GM18517 (cell line): ENCODE data around the gene SDC1.

Source experiments
- ATAC-seq: cut with Tn5 transposase; IDR thresholded peaks from one replicate; pipeline ENCODE4 v1.9.1; 2021; ENCODE audit warnings: mild to moderate bottlenecking, moderate library complexity; ENCODE audit not compliant: unreplicated experiment

The SDC1 gene

DNA sequence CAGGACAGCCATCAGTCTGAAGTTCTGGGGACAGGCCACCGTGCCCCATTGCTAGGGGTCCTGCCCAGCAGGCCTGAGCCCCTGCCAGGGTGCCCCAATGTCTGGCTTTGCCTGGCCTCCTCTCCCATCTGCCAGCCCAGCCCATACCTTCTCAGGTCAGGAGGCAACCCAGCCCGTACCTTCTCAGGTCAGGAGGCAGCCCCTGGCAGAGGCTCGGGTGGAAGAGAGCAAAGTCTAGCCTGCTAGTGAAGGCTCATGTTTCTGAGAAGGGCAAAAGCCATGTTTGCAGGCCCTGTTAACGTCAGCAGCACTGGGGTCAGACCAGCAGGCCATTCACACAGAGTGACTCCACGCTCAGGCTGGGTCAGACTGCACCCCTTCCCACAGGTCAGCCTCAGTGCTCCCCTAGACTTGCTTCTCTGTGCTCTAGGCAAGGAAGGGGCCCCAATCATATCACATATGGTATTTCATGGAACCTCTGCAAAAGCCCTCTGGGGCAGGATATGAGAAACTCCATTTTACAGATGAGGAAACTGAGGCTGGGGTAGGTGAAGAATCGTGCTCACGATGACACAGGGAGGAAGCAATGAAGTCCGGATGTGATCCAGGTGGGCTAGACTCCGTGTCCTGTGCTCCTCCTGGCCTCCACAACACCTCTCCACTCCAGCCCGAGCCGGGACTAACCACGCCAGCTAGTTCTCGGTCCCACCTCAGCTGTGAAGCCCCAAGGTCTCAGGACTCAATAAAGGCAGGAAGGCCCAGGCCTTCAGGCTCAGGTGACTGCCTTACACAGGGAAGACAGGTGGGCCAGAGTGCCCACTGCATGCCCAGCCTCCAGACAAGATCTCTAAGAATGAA lies 9.5 kb downstream of the SDC1 start:
- no peak for ATAC-seq

DNA sequence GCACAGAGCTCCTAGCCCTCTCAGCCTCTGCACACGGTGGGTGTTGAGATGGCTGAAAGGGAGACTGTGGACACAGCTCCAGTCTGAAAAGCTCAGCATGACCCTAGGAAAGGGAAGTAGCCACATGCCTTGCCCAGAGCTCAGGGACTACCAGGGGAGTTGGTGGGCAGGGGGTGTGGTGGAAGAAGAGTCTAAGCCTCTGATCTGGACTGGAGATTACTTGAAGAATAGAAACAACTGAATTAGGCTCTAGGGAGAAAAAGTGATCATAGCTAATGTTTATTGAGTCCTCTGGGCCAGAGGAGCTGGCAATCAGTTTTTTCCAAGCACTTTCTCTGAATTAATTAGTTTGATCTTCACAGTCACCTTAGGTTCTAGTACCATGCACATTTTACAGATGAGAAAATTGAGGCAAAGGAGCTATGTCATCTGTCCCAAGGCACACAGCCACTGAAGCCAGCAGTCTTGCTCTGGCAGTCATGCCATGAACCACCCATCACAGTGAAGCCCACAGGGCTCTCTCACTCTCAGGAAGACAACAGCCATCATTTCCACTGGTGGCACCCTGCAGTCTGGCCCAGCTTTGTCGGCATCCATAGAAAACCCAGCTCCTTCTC lies 10.3 kb downstream of the SDC1 start:
- no peak for ATAC-seq

DNA sequence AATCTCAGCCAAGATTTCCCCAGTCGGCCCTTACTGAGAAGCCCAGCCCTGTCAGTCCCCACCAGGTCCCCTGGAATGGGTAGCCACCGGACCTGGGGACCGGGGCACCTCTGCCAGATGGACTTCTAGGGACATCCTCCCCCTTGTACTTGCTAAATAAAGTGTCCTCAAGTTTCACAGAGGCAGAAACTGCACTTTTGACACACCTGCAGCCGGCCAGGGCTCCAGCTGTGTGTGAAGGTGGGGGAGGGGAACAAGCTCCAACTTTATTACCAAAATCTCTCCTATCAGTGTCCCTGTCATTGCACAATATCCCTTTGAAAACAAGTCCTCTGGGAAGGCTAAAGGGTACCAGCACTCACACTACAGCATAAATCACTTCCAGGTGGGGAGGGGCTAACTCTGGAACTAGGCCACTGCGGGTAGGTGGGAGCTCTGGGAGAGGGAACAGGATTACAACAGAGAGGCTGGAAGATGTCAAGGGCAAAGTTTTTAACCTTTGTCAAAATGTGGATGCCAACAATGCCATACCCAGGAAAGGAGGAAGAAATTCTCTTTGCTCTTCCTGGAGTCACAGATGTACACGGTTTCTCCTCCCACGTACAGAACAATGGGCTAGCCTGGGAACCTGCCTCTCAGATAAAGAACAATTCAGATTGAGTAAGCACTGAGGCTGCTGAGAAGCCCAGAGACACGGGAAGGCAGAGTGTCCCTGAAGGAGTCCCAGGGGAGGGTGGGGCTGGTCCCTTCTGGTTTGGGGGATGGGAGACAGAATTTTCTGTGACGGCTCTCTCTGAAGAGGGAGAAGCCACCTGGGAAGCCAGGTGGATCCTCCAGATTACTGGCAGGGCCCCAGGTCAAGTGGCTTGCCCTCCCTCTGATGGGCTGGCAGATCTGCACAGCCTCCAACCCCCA lies 11.0 kb downstream of the SDC1 start:
- ATAC-seq = peak; percentile 44

DNA sequence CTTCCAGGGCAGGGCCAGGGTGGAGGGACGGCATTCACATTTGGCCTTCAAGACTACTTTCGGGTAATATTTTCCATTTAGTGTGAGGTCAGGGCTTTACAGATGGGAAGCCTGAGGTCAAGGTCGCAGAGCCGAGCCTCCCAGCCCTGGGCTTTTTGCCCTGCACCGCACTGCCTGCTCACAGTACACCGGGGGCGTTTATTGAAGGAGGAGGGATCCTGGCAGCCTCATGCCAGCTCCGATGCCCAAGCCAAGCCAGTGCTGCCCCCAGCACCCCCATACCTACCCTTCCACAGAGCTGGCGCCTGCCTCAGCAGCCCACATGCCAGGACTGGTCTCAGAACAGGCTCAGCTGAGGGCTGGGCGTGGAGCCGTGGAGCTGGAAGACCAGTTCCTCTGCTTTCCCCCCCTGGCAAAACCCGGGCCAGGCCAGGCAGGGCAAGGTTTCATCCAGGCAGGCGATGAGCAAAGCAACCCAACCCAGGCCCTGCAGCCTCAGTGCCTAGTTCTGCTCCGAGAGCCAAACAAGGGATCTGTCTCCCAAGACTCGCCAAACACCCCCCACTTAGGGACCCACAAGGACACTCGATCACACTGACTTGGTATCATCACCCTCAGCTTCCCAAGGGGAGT lies 11.9 kb downstream of the SDC1 start:
- no peak for ATAC-seq

DNA sequence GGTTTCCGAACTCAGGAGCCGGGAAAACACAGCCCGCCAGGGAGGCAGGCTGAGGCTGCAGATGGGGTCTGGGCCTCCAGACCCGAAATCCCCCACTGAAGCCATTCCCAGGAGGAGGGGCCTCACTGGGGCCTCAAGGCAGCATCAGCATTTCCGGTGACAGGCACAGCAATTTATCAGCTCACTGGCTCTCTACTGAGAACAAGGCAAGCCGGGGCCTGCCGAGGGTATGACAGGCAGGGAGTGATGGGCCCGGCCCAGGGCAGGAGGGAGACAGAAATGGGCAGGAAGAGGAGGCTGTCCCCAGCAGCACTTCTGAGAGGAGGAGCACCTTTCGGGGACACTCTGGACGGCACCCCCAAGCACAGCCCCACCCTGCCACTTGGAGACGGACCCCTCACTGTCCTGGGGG lies 12.5 kb downstream of the SDC1 start:
- no peak for ATAC-seq

DNA sequence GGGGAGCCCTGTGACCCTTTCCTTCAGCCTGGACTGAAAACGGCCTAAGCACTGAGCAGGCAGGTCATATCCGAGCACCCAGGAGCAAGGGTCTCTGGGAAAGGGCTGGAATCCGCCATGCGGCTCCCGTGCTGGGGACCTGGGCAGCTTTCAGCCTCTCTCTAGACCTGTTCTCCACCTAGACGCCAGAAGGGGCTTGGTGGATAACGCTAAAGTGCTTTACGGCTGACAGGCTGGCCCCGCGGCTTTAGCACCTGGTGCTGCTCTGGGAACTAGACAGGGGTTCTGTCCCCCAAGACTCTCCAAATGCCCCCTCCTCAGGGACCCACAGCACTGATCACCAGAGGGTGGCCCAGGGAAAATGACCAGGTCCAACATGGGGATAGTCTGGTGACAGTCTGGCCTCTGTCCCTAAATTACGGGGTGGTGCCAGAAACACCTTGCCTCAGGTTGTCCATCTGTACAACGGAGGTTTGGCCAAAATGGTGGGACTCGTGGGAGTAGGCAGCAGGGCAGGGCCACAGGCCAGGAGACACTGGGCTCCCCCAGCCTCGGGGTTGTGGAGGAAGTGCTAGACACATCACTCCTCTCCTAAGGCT lies 13.0 kb downstream of the SDC1 start:
- ATAC-seq = no peak

DNA sequence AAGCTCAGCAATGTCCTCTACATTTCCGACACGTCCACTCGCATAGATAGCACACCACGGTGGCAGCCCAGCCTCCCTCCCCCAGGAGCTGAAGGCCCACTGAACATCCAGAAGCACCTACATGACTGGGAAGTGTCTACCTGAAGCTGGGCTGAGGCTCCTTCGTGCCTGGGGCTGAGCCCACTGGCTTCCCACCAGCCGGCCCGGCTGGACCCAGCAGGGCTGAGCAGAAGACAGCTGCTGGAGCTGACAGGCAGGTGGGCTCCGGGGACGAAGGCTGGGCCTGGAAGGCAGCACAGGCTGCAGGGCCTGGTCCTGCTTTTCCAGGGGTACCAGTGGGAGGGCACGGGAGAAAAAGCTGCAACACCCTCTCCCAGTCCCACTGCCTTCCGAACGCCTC lies 13.5 kb downstream of the SDC1 start:
- no peak for ATAC-seq

DNA sequence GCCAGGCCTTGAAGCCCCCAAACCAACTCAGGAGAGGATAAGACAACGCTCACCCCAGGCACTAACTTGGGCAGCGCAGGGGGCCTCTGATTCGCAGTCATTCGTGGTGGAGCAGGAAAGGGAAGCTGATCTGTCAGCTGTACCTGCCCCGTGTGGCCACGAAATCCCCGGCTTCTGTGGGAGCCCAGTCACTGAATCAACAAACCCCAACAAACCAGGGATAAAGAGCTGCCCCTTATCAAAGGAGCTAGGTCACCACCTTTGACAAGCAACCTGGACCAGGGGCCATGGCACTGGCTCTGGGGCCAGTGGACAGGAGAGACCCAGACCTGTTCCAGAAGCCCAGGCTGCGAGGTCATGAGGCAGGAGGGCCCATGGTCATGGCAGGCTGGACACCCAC lies 14.5 kb downstream of the SDC1 start:
- no peak for ATAC-seq

DNA sequence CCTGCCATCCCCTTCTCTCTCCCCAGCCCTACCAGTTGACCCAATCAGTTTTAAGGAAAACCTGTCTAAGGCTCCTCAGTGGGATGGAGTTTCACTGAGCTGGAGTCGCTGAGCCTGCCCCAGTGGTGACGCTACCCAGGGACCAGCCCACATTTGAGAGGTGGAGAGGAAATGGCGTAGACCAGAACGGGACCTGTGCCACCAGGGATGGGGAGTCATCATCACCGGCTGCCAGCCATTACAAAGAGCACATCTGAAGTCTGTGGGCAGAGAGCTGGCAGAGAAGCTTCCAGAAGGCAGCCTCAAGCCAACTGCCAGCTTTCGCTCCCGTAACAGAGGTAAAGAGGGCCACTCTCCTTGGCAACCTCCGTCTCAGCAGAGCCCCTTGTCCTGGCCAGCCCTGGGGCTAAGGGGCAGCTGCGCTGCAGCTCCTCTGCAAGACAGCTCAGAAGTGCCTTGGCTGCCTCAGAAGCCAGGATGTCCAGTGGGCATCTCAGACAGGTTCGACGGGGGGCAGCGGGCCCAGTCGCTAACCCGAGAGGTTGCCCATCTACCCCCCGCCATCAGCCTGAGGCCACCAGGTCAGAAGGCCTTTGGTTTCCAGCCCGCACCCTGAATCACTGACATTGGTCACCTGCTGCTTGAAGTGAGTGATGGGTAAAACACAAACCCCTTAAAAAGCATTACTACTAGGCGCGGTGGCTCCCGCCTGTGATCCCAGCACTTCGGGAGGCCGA lies 15.4 kb downstream of the SDC1 start:
- ATAC-seq = no peak

DNA sequence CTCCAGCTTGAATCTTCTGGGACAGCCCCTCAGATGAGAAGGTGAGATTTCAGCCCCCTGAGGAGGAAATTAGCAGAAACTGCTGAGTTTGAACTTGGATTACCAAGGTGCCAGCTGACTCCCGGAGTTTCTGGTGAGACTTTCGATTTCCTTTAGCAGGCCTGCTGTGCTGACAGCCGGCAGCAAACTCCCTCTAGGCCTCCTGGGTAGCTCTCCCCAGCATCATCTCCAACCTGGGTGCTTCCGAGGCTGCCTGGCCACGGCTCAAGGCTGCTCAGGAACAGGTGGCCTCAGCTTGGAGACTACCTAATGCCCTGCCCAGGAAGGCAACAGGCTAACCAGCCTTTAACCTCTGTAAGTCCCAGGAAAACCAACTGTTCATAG lies 16.5 kb downstream of the SDC1 start:
- no peak for ATAC-seq

DNA sequence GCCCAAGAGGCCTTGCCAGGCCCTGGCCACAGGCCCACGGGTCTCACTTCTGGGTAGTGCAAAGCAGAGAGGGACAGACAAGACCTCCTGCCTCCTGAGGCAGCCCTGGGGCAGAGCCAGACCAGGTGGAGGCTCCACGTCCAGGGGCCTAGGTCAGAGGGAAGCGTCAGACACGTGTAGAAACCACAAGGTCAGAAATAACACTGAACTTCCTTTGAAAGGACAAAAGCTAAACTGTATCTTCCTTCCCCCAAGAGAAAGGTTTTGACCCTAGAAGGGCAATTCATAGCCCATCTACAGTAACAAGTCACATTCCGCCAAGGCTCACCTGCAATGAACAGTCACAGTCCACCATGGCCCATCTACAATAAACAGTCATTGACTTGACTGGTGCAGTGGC lies 17.9 kb downstream of the SDC1 start:
- ATAC-seq = peak; percentile 71

DNA sequence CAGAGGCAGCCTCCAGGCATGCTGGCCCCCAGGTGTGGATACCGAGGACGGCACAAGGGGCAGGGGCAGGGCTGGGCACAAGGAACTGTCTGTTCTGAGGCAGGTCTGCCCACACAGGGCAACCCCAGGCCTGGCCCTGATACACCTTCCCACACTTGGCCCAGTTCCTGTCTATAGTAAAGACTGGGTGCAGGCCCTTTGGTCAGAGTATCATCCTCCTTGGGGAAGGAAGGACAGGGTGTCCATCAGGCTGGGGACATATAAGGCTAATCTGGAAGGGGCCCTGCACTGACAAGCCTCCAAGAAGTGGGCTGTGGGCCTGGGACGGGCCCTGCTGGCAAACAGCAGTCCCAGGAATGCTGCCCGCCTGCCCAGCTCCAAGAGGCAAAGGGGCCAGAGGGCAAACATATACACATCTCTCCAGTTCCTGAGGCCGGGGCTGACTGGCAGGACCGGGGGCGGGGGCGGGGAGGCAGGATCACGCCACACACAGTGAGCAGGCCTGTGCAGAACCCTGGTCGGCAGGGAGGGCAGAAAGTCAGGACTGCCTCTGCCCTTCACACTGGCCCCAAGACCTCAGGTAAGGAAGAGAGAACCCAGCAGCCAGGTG lies 18.9 kb downstream of the SDC1 start:
- ATAC-seq = no peak

DNA sequence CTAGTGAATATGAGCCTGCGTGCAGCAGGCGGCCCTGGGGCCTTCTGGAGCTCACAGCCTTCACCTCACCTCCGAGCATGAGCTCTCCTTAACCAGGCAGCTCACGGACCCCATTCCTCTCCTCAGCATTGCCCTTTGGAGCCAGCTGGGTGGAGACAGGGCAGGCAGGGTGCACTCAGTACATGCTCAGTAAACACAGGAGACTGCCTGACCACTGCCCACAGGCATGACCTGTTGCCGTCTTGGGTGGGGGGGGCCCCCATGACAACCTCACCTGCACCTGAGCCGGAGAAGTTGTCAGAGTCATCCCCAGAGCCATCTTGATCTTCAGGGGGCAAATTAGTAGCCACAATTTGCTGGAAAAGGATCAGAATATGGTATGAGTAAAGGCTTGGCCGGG lies 19.9 kb downstream of the SDC1 start:
- ATAC-seq = no peak

DNA sequence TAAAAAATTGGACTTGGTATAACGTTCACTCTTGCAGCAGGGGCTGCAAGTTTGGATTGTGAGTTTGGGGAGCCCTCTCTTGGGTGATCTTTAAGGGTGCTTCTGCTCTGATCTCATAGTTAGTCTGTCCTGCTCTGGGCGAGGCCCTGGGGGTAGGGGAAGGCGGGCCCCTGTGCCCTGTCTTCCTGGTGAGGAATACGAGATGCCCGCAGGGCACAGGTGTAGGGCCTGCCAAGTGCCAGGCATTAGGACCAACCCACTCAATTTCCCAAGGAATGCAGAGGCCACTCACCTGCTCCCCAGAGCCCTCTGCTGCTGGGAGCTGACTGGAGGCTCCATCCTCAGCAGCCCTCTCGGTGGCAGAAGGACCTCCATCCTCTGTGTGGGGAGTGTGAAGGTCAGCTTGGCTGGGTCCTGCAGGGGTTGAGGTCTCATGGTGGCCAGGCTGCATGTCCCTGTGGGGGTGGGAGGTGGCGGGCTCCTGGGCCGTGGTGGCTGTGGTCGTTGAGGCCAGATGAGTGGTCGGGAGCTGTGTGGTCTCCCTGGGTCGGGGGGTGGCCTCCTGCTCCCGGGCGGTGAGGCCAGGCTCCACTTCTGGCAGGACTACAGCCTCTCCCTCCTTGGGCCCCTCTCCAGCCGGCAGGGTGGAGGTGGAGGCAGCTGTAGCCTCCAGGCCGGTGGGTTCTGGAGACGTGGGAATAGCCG lies 21.3 kb downstream of the SDC1 start:
- ATAC-seq = no peak

DNA sequence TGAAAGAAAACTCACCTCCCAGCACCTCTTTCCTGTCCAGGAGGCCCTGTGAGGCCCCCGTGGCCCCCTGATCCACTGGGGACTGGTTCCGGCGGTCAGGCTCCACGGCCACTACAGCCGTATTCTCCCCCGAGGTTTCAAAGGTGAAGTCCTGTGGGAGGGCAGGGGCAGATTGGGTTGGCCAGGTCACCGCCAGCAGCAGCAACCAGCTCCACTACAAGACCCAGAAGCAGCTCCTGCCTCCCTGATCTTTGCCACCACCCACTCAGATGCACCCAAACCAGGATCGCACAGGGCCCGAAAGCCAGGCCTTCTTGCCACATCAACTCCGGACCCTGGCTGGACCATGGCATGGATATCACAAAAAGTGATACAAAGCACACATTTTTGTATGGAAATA lies 21.9 kb downstream of the SDC1 start:
- no peak for ATAC-seq

DNA sequence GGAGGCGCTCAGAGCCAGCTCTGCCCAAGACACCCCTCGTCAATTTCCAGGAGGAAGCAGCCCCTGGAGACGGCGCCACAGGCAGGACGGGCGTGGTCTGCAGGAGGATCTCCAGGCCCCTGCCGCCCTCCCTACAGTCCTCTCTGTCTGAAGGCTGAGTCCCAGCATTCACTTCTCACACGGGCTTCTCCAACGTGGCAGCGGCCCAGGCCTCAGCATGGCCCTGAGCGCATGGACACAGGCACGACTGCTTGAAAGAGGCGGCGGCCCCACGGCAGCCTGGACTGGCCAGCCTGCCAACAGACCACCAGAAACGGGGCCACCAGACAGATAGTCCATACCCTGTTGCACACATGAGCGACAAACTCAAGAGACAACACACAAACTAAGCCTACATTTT lies 23.3 kb downstream of the SDC1 start:
- ATAC-seq = no peak

DNA sequence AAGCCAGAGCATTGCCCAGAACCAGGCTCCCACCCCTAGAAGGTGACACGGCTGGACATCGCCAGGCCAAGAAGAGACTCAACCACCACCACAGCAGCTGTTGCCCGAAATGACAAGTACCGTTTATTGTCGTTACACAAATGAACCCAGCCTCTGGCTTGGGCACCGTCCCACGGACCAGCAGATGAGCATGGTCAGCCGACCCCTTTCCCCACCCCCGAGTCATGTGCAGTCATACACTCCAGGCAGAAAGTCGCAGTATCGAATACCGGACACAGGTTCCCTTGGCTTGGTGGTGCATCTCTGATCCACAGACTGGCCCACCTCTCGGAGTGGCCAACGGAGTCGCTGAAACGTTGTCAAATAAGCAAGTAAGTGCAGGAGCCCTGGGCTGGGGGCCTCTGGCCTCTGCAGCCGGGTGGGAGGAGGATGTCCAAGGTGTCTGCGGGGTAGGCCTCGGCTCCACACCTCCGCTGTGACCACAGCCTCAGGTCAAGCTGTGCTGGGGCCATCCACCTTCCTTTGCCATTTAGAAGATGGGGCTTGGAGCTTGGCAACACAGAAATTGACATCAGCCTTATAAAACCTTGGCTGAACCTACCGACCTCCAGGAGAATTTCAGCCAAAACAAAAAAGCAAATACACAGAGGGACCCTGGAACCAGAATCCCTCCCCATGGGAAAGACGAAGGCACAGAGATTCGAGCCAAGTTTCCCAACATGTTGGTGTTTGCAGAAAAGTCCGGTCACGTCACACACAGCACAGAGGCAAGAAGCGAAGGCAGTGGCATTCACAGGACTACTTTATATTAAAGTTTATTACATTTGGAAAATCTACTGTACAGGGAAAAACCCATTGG lies 24.0 kb downstream of the SDC1 start:
- no peak for ATAC-seq

DNA sequence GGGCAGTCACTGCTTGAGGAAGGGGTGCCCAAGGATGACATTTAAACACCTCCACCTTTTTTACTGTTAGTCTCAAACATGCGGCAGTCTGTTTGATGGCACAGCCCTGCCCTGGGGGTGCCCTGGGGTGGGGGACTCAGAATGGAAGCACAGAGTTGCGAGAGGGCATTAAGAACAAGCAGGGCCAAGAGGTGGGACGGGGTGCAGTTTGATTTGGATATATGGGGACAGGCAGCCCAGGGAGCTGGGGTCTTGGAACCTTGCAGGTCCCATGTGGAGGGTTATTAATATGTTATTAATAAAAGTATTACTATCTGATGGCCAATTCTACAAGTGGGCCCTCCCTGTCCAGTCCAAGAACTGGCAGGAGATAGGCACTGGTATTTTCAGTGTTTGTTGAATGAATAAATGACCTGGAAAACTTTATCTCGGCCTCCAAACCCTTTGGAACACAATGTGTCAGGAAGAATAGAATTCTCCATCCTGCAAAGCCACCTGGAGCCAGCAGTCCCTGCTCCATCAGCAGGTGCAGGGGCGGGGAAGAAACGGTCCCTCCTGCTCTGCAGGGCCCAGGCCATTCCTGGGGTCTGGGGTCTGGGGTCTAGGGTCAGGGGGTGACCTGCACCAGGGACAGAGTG lies 25.2 kb downstream of the SDC1 start:
- ATAC-seq = no peak
